Fibroblast of mammary gland (primary cell): ENCODE data around the gene BPIFB2.

Experiments used
- DNase-seq: peaks from one replicate; pipeline ENCODE4 v3.0.0-alpha.2; 2010; ENCODE audit warnings: low read depth
- H3K4me3 ChIP-seq: 2 replicates; pipeline ENCODE4 v1.5.1; 2011; ENCODE audit warnings: low read depth, mild to moderate bottlenecking, low read length, moderate library complexity; ENCODE audit not compliant: control insufficient read depth
- CTCF ChIP-seq: conservative IDR thresholded peaks from 2 replicates; pipeline ENCODE4 v1.5.1; 2011; ENCODE audit warnings: low read depth, low read length, inconsistent platforms; ENCODE audit not compliant: control insufficient read depth, insufficient read depth

Gene BPIFB2

GRCh38 chr20:33020278-33021161 lies 13.0 kb downstream of the BPIFB2 start:
- no peak for TF ChIP-seq CTCF
- no peak overlapping the region for H3K4me3 ChIP-seq

DNA sequence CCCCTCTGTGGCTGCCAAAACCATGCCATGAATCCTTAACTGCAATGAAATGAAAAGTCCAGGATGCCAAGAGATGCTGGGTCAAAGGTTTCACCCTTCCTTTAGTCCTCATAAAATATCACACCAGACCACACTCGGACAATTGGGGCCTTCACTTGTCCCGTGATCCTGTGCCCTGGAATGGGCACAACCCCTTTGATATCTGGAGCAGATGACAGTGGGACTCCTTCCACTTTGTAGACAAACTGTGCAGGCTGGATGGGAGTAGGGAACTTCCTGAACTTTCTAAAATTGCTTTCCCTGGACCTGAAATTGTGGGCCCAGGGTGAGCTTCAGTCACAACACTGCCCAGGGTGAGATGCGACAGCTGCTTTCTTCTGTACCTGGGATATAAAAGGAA lies 14.4 kb downstream of the BPIFB2 start:
- no peak for TF ChIP-seq CTCF
- H3K4me3 ChIP-seq = no peak overlapping the region
- no peak for DNase-seq

More at GRCh38 chr20:33020278-33021161, 13.0 kb downstream of the BPIFB2 start:
- DNase-seq = no peak

DNA sequence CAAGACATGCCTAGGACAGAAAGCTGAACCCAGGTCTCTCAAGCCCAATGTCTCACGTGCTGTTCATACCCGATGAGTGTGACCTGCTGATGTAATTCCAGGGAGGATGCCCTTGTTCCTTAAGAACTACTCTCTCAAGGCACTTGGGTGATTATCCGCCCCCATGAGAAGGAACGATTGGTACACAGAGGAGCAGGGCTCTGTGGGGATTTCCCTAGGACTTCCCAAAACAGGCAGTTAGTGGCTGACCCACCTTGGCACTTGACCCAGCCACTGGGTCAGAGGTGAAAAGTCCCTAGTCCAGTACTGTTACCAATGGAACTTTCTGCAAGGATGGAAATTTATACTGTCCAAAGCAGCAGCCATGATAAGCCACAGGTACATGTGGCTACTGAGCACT lies 14.8 kb downstream of the BPIFB2 start:
- no peak for TF ChIP-seq CTCF
- DNase-seq = no peak
- no peak overlapping the region for H3K4me3 ChIP-seq

DNA sequence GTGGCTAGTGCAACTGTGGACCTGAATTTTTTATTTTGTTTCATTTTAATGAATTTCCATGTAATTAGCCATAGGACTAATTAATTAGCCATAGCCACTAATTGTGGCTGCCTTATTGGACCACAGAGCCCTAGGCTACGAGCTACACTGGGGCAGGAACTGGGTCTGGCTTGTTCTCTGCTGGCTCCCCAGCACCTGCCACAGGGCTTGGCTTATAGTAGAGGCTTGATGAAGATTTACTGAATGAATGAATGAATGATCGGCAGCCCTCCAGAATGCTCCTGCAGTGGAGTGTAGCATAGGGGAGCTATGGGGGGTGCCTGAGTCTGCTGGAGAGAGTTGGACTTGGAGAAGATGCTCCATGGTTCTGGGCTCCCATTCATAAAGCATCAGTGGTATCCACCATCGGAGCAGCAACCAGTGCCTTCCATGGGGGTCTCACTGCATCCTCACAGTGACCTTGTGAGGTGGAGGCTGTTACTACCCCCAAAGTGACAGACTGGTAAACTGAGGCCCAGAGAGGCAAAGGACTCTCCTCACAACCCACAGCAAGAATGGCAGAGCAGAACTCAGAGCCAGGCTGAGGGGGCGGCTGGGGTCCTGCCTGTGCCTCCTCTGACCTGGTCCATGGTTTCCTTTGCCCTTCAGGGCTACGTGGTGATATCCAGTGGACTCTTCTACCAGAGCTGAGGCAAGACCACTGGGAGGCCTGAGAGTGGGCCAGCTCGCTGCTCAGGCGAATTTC lies 15.4 kb downstream of the BPIFB2 start:
- TF ChIP-seq CTCF = no peak
- DNase-seq = no peak
- no peak overlapping the region for H3K4me3 ChIP-seq

DNA sequence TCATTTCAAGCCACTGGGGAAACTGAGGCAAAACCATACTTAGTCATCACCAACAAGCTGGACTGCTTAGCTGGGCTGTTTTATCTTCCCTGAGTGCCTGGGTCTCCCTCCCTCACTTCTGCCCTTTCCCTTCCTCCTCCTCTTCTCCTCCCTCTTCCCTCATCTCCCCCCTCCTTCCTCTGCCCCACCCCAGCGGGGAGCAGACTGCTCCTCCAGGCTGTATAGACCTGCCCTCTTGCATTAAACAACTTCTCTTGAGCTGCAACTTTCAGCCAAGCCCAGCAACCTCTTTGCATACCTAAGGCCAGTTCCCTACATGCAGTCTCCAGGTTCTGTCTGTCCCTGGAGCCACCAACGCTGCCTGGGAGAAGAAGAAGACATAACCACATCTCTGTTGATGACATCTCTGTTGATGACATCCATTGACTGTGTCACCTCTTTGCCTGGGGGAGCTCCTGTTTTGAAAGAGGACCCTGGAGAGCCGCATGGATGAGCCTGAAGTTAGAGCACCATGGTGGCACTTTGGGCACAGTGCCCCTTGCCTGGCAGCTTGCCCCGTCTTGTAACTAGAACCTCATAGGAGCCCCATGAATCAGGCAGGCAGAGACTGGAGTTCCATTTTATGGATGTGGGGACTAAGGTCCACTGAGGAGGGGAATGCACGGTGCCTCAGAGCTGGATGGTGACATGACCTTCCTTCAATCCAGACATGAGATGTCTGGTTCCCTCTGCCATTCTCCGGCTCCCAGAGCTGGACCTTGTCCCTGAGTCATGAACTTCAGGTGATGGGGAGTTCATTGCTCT lies 16.1 kb downstream of the BPIFB2 start:
- no peak for DNase-seq
- no peak overlapping the region for H3K4me3 ChIP-seq

GRCh38 chr20:33024243-33024560 lies 16.7 kb downstream of the BPIFB2 start:
- TF ChIP-seq CTCF = no peak
- no peak for DNase-seq
- no peak overlapping the region for H3K4me3 ChIP-seq

More for the DNA sequence above, 16.1 kb downstream of the BPIFB2 start:
- TF ChIP-seq CTCF = no peak
